Smooth muscle cell of the pulmonary artery (primary cell): ENCODE results near the gene FAM181A. TPM values are rescaled to one million over a fixed set of nuclear protein-coding genes. Genes with fewer than 3 reads are reported as not detected.

Source experiments
- total RNA-seq: library from RNA; depleted of rRNA; stranded (reverse); fragments of >200 nt; gene quantifications from 2 replicates; pipeline ENCODE4 v1.2.3, GENCODE V29; 2014

FAM181A gene
- total RNA-seq = not detected in 2 replicates

GRCh38 chr14:93926873-93927799 lies at the start of gene FAM181A:
TSS of gene FAM181A (plus strand) at chr14:93927344. CDS start at chr14:93928286, 942 bp downstream.

GRCh38 chr14:93976477-93977057 lies 49.4 kb downstream of the FAM181A start, which contains the start of gene ASB2:
TSS of gene ASB2 (minus strand) at chr14:93976570. CDS start at chr14:93964539, 12,031 bp downstream.

Other genes starting within 250 kb of the FAM181A start
- gene PRIMA1, start 138.9 kb upstream of the FAM181A start, total RNA-seq = not detected in 2 replicates
- 0.52 and 1.7 TPM in 2 replicates for gene ASB2, start 49.2 kb downstream of the FAM181A start, total RNA-seq
- not detected in 2 replicates for gene CCDC197, start 70.0 kb downstream of the FAM181A start, total RNA-seq
- gene OTUB2, start 99.0 kb downstream of the FAM181A start, total RNA-seq = 1.8 and 1.9 TPM in 2 replicates
- gene DDX24, start 153.9 kb downstream of the FAM181A start, total RNA-seq = 128 and 134 TPM in 2 replicates
- 8.7 and 11.1 TPM in 2 replicates for gene IFI27L1, start 154.0 kb downstream of the FAM181A start, total RNA-seq
- 9.1 and 10.9 TPM in 2 replicates for gene IFI27, start 183.4 kb downstream of the FAM181A start, total RNA-seq
- gene IFI27L2, start 202.3 kb downstream of the FAM181A start, total RNA-seq = 77.0 and 98.4 TPM in 2 replicates
- 0.33 and 1.4 TPM in 2 replicates for gene PPP4R4, start 247.0 kb downstream of the FAM181A start, total RNA-seq